ENCODE results near the gene WDR41.
A peak's percentile ranks its signal among the peaks of the same experiment; 100 is the strongest.

The WDR41 gene

GRCh38 chr5:77426670-77427069, 65.4 kb downstream of the WDR41 start:
- Histone ChIP-seq H3K27ac (ENCODE audit: low read length) (peak overlapping the region; percentile 2), H3K4me1 (ENCODE audit: control insufficient read depth, insufficient read depth, low read length) (peaks cover 3% of the 10 kb centered on the region), H3K36me3 (ENCODE audit: control insufficient read depth in 2 of 2, insufficient read depth in 2 of 2, low read length in 2 of 2) (peaks cover 9% of the 10 kb centered on the region in 2 donors), H3K27me3 (ENCODE audit: control insufficient read depth in 1 of 2, insufficient read depth in 2 of 2, low read length in 2 of 2) (no peaks in the 10 kb centered on the region), H3K9me3 (ENCODE audit: control insufficient read depth in 2 of 2, low read length in 2 of 2) (no peaks in the 10 kb centered on the region), H3K4me3 (ENCODE audit: low read length in 2 of 2) (no peak overlapping the region), H3K9ac (ENCODE audit: low read length in 2 of 2) (no peak overlapping the region)

- no peak overlapping the region for H3K9ac ChIP-seq (ENCODE audit: low read length in 2 of 2)
- no peaks in the 10 kb centered on the region for H3K9me3 ChIP-seq (ENCODE audit: control insufficient read depth in 2 of 2, low read length in 2 of 2)
- peaks cover 3% of the 10 kb centered on the region for H3K4me1 ChIP-seq (ENCODE audit: control insufficient read depth, insufficient read depth, low read length)
- no peak overlapping the region for H3K4me3 ChIP-seq (ENCODE audit: low read length in 2 of 2)
- H3K27ac ChIP-seq (ENCODE audit: low read length) = no peak overlapping the region
- no peaks in the 10 kb centered on the region for H3K27me3 ChIP-seq (ENCODE audit: control insufficient read depth in 1 of 2, insufficient read depth in 2 of 2, low read length in 2 of 2)
- H3K36me3 ChIP-seq (ENCODE audit: control insufficient read depth in 2 of 2, insufficient read depth in 2 of 2, low read length in 2 of 2) = peaks cover 5 to 9% of the 10 kb centered on the region in 2 donors
These were observed 66.0 kb downstream of the WDR41 start for GRCh38 chr5:77425998-77426659.

GRCh38 chr5:77425420-77425819, 66.7 kb downstream of the WDR41 start:
- H3K9me3 ChIP-seq (ENCODE audit: control insufficient read depth in 2 of 2, low read length in 2 of 2) = no peaks in the 10 kb centered on the region
- H3K4me3 ChIP-seq (ENCODE audit: low read length in 2 of 2) = no peak overlapping the region
- H3K4me1 ChIP-seq (ENCODE audit: control insufficient read depth, insufficient read depth, low read length) = peaks cover 3% of the 10 kb centered on the region
- H3K36me3 ChIP-seq (ENCODE audit: control insufficient read depth in 2 of 2, insufficient read depth in 2 of 2, low read length in 2 of 2) = peaks cover 5 to 6% of the 10 kb centered on the region in 2 donors
- no peak overlapping the region for H3K27ac ChIP-seq (ENCODE audit: low read length)
- no peak overlapping the region for H3K9ac ChIP-seq (ENCODE audit: low read length in 2 of 2)
- H3K27me3 ChIP-seq (ENCODE audit: control insufficient read depth in 1 of 2, insufficient read depth in 2 of 2, low read length in 2 of 2) = no peaks in the 10 kb centered on the region

- Histone ChIP-seq H3K4me1 (ENCODE audit: control insufficient read depth, insufficient read depth, low read length) (peaks cover 3% of the 10 kb centered on the region), H3K27me3 (ENCODE audit: control insufficient read depth in 1 of 2, insufficient read depth in 2 of 2, low read length in 2 of 2) (no peaks in the 10 kb centered on the region), H3K9ac (ENCODE audit: low read length in 2 of 2) (no peak overlapping the region), H3K4me3 (ENCODE audit: low read length in 2 of 2) (no peak overlapping the region), H3K36me3 (ENCODE audit: control insufficient read depth in 2 of 2, insufficient read depth in 2 of 2, low read length in 2 of 2) (peaks cover 5% of the 10 kb centered on the region in 2 donors), H3K27ac (ENCODE audit: low read length) (no peak overlapping the region), H3K9me3 (ENCODE audit: control insufficient read depth in 2 of 2, low read length in 2 of 2) (no peaks in the 10 kb centered on the region)
These were observed 67.2 kb downstream of the WDR41 start for GRCh38 chr5:77424921-77425320.

GRCh38 chr5:77423022-77423750, 68.9 kb downstream of the WDR41 start:
- Histone ChIP-seq H3K9me3 (ENCODE audit: control insufficient read depth in 2 of 2, low read length in 2 of 2) (no peaks in the 10 kb centered on the region), H3K9ac (ENCODE audit: low read length in 2 of 2) (no peak overlapping the region), H3K36me3 (ENCODE audit: control insufficient read depth in 2 of 2, insufficient read depth in 2 of 2, low read length in 2 of 2) (peaks cover 5% of the 10 kb centered on the region in 2 donors), H3K27me3 (ENCODE audit: control insufficient read depth in 1 of 2, insufficient read depth in 2 of 2, low read length in 2 of 2) (no peaks in the 10 kb centered on the region), H3K4me3 (ENCODE audit: low read length in 2 of 2) (no peak overlapping the region), H3K4me1 (ENCODE audit: control insufficient read depth, insufficient read depth, low read length) (no peaks in the 10 kb centered on the region), H3K27ac (ENCODE audit: low read length) (no peak overlapping the region)

GRCh38 chr5:77420940-77421339, 71.2 kb downstream of the WDR41 start:
- Histone ChIP-seq H3K9ac (ENCODE audit: low read length in 2 of 2) (no peak overlapping the region), H3K36me3 (ENCODE audit: control insufficient read depth in 2 of 2, insufficient read depth in 2 of 2, low read length in 2 of 2) (peaks cover 4 to 5% of the 10 kb centered on the region in 2 donors), H3K4me1 (ENCODE audit: control insufficient read depth, insufficient read depth, low read length) (no peaks in the 10 kb centered on the region), H3K9me3 (ENCODE audit: control insufficient read depth in 2 of 2, low read length in 2 of 2) (no peaks in the 10 kb centered on the region), H3K4me3 (ENCODE audit: low read length in 2 of 2) (no peak overlapping the region), H3K27ac (ENCODE audit: low read length) (no peak overlapping the region), H3K27me3 (ENCODE audit: control insufficient read depth in 1 of 2, insufficient read depth in 2 of 2, low read length in 2 of 2) (no peaks in the 10 kb centered on the region)

GRCh38 chr5:77419644-77420582, 72.2 kb downstream of the WDR41 start:
- no peaks in the 10 kb centered on the region for H3K4me1 ChIP-seq (ENCODE audit: control insufficient read depth, insufficient read depth, low read length)
- no peak overlapping the region for H3K27ac ChIP-seq (ENCODE audit: low read length)
- no peaks in the 10 kb centered on the region for H3K9me3 ChIP-seq (ENCODE audit: control insufficient read depth in 2 of 2, low read length in 2 of 2)
- no peaks in the 10 kb centered on the region for H3K36me3 ChIP-seq (ENCODE audit: control insufficient read depth in 2 of 2, insufficient read depth in 2 of 2, low read length in 2 of 2)
- H3K27me3 ChIP-seq (ENCODE audit: control insufficient read depth in 1 of 2, insufficient read depth in 2 of 2, low read length in 2 of 2) = no peaks in the 10 kb centered on the region
- no peak overlapping the region for H3K4me3 ChIP-seq (ENCODE audit: low read length in 2 of 2)
- no peak overlapping the region for H3K9ac ChIP-seq (ENCODE audit: low read length in 2 of 2)

GRCh38 chr5:77418601-77419581, 73.2 kb downstream of the WDR41 start:
- Histone ChIP-seq H3K27me3 (ENCODE audit: control insufficient read depth in 1 of 2, insufficient read depth in 2 of 2, low read length in 2 of 2) (no peaks in the 10 kb centered on the region), H3K27ac (ENCODE audit: low read length) (no peak overlapping the region), H3K9me3 (ENCODE audit: control insufficient read depth in 2 of 2, low read length in 2 of 2) (no peaks in the 10 kb centered on the region), H3K9ac (ENCODE audit: low read length in 2 of 2) (no peak overlapping the region), H3K4me3 (ENCODE audit: low read length in 2 of 2) (no peak overlapping the region), H3K4me1 (ENCODE audit: control insufficient read depth, insufficient read depth, low read length) (no peaks in the 10 kb centered on the region), H3K36me3 (ENCODE audit: control insufficient read depth in 2 of 2, insufficient read depth in 2 of 2, low read length in 2 of 2) (no peaks in the 10 kb centered on the region)

GRCh38 chr5:77418162-77418561, 74.0 kb downstream of the WDR41 start:
- Histone ChIP-seq H3K9me3 (ENCODE audit: control insufficient read depth in 2 of 2, low read length in 2 of 2) (no peaks in the 10 kb centered on the region), H3K4me1 (ENCODE audit: control insufficient read depth, insufficient read depth, low read length) (no peaks in the 10 kb centered on the region), H3K4me3 (ENCODE audit: low read length in 2 of 2) (no peak overlapping the region), H3K27me3 (ENCODE audit: control insufficient read depth in 1 of 2, insufficient read depth in 2 of 2, low read length in 2 of 2) (no peaks in the 10 kb centered on the region), H3K36me3 (ENCODE audit: control insufficient read depth in 2 of 2, insufficient read depth in 2 of 2, low read length in 2 of 2) (no peaks in the 10 kb centered on the region), H3K9ac (ENCODE audit: low read length in 2 of 2) (no peak overlapping the region), H3K27ac (ENCODE audit: low read length) (no peak overlapping the region)

GRCh38 chr5:77413049-77413448, 79.1 kb downstream of the WDR41 start:
- H3K27ac ChIP-seq (ENCODE audit: low read length) = no peak overlapping the region
- no peaks in the 10 kb centered on the region for H3K36me3 ChIP-seq (ENCODE audit: control insufficient read depth in 2 of 2, insufficient read depth in 2 of 2, low read length in 2 of 2)
- H3K27me3 ChIP-seq (ENCODE audit: control insufficient read depth in 1 of 2, insufficient read depth in 2 of 2, low read length in 2 of 2) = no peaks in the 10 kb centered on the region
- no peak overlapping the region for H3K9ac ChIP-seq (ENCODE audit: low read length in 2 of 2)
- H3K4me3 ChIP-seq (ENCODE audit: low read length in 2 of 2) = no peak overlapping the region
- peaks cover 2% of the 10 kb centered on the region for H3K4me1 ChIP-seq (ENCODE audit: control insufficient read depth, insufficient read depth, low read length)
- no peaks in the 10 kb centered on the region for H3K9me3 ChIP-seq (ENCODE audit: control insufficient read depth in 2 of 2, low read length in 2 of 2)
